Activated CD8-positive, alpha-beta memory T cell treated with anti-CD3 and anti-CD28 coated beads, Interleukin-2, amount 50 U/mL, for 4 hours (primary cell): ENCODE measurements around the gene FBXL4.
A peak's percentile ranks its signal among the peaks of the same experiment; 100 is the strongest.

Experiments used
- DNase-seq: peaks from one replicate; pipeline ENCODE4 v3.0.0-alpha.2; 2020

FBXL4 gene

DNA sequence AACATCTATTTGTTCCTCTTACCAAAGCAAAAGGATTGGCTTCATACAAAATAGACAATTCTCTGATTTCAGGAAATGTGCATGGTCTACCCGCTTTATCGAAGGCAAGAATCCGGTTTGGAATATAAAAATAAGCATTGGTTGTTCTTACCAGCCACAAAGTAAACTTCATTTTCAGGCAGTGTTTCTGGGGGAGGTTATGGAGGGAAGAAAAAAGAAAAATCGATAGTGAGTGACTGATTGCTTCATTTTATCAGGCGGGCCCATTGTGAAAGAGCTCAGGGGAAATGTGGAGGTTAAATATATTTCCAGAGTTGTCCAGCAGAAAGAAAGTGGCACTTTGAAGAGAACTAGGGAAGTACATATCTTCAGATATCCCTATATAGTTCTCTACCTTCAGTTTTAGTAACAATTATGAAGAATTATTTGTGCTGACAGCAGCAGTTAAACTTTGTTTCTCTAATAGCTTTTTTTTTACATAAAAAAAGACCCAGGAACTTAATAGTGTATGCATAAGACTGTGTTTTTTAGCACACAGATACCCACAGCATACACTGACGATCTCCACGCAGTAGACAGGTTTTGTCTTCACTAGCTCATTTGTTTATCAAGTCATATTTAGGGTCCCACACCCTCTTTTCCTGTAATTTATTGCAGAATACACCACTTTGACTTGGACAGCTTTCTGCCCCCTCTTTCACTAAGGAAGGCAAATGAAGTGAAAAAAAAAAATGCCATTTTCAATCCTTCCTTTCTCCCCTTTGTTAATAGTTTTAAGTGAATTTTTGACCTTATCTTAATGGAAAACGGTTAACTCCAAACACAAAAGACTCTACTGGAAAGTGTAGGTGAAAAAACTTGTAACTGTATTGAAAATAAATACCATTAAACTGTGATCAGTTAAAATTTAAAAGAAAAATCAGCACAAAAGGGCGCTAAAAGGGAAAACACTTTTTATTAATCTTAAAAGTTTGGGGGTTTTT lies 110.5 kb downstream of the FBXL4 start:
- DNase-seq: no peak

DNA sequence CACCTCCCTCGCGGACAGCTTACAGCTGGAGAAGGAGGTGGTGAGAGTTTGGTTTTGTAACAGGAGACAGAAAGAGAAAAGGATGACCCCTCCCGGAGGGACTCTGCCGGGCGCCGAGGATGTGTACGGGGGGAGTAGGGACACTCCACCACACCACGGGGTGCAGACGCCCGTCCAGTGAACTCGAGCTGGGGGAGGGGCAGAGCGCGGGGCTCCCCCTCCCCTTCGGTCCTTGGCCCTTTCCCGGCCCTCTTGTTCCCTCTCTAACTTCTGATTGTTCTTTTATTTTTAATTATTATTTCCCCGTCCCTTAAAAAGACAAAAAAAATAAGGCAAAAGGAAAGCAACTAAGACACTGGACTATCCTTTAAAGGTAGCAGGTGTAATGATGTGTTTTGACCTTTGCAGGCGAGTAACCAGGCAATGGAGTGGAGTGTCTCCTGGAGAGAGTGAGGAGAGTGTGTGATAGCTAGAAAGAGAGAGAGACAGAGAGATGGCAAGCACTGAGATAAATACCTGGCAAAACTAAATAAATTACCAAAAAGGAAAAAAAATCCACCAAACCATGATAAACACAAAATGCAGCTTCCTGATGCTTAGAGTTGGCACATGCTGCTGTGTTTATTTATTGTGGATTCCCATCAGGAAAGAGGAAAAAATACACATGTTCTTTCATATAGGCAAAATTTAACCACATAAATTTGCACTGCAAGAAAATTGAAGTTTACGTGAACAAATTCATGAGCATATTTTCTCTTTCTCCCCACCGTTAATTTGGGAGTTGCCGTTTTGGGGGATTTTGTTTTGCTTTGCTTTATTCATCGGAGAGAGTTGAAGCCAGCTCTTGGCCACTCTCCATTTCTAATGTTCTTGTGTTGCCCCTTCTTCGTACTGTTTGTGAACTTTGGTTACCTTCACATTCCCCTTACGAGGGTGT lies 111.5 kb downstream of the FBXL4 start:
- no peak for DNase-seq

DNA sequence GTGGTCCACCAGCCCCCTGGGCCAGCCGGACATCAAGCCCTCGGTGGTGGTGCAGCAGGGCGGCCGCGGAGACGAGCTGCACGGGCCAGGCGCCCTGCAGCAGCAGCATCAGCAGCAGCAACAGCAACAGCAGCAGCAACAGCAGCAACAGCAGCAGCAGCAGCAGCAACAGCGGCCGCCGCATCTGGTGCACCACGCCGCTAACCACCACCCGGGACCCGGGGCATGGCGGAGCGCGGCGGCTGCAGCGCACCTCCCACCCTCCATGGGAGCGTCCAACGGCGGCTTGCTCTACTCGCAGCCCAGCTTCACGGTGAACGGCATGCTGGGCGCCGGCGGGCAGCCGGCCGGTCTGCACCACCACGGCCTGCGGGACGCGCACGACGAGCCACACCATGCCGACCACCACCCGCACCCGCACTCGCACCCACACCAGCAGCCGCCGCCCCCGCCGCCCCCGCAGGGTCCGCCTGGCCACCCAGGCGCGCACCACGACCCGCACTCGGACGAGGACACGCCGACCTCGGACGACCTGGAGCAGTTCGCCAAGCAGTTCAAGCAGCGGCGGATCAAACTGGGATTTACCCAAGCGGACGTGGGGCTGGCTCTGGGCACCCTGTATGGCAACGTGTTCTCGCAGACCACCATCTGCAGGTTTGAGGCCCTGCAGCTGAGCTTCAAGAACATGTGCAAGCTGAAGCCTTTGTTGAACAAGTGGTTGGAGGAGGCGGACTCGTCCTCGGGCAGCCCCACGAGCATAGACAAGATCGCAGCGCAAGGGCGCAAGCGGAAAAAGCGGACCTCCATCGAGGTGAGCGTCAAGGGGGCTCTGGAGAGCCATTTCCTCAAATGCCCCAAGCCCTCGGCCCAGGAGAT lies 112.4 kb downstream of the FBXL4 start:
- DNase-seq: no peak

DNA sequence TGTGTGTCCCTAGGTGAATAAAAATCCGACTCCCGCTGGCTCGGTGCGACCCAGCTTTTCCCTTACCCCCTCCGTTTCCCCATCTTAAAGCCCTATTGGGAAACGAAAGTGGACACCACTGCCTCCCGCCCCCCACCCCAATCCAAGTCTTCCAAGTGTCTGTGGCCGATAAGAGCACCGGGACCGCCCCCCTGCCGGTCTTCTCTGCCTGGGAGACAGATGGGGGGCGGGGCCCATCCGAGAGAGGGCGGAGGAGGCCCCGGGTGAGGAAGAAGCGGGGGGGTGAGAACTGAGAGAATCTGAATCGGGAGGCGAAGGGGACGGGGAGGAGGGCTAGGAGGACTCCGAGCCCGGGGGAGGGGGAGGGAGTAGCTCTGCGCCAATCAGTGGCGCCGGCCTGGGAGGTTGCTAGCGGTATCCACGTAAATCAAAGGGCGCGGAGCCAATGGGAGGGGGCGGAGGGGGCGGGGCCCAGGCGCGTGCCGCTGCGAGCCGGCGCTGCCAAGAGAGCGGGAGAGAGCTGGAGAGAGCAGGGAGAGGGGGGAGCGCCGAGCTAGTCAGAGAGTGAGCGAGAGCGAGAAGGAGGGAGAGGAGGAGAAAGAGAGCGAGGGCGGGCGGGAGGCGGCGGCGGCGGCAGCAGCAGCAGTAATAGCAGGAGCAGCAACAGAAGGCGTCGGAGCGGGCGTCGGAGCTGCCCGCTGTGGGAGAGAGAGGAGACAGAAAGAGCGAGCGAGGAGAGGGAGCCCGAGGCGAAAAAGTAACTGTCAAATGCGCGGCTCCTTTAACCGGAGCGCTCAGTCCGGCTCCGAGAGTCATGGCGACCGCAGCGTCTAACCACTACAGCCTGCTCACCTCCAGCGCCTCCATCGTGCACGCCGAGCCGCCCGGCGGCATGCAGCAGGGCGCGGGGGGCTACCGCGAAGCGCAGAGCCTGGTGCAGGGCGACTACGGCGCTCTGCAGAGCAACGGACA lies 113.4 kb downstream of the FBXL4 start, which contains the start of gene POU3F2:
Gene POU3F2 (plus strand): TSS at position 515 of the 972 bp plus-strand sequence. CDS start 300 bp downstream, at position 815.
- peak; percentile 62 for DNase-seq

GRCh38 chr6:98833307-98834059 lies 114.3 kb downstream of the FBXL4 start:
- no peak for DNase-seq

DNA sequence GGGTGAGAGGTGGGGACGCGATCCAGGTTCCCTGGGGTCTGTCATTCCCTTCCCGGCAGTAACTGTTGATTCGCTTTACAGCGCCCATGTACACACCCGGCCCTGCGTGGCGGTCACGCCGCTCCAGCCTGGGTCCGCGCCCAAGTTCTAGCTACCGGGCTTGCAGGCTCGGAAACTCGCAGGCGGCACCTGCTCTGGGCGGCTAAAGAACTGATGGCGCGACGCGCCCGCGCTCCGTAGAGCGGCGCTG lies 114.8 kb downstream of the FBXL4 start:
- no peak for DNase-seq

DNA sequence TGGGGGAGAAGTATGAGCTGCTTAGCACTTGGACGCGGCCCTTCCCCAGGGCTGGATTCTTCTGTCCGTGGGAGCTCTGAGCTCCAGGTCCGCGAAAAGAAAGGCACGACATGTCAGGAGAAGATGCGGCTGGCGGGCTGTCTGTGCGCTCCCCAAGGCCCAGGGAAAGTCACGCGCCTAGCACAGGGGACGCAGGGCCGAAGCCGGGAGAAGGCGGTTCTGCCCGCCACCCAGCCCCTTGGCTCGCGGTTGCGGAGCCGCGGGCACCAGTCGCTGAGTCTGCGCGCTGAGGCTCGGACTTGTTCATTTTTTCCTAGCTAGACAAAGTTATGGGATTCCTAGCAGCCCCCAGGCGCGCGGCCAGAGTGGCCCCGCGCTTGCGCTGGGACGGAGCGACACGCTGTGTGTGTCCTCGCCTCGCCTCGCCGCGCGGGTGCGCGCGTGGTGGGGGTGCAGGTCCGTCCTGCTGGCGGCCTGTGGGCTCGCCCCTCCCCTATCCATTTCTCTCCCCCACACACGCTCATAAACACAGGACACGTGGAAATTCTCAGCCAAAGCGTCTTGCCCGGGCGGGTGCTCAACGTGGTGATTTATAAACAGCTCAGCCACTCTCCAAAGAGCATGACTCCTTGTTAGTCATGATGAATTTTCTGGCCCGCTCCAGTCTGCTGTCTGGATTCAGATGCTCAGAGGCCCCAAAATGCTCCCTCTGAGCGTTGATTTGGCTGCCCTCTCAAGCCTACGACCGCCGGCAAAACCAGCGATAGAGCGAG lies 115.3 kb downstream of the FBXL4 start:
- DNase-seq: no peak

DNA sequence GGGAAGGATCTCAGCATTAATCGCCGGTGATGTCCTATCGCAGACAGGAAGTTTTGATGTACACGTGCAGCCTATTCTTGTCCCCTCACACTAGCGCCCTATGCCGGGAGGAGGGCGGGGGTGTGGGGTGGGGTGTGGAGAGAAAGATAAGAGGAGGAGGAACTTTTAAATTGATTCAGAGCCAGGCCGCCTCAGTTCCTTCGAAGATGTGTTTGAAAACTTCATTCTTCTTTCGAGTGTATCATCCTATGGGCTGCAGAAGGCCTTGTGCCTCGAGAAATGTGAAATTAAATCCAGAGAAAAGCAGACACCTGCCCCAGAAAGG lies 115.8 kb downstream of the FBXL4 start:
- no peak for DNase-seq

DNA sequence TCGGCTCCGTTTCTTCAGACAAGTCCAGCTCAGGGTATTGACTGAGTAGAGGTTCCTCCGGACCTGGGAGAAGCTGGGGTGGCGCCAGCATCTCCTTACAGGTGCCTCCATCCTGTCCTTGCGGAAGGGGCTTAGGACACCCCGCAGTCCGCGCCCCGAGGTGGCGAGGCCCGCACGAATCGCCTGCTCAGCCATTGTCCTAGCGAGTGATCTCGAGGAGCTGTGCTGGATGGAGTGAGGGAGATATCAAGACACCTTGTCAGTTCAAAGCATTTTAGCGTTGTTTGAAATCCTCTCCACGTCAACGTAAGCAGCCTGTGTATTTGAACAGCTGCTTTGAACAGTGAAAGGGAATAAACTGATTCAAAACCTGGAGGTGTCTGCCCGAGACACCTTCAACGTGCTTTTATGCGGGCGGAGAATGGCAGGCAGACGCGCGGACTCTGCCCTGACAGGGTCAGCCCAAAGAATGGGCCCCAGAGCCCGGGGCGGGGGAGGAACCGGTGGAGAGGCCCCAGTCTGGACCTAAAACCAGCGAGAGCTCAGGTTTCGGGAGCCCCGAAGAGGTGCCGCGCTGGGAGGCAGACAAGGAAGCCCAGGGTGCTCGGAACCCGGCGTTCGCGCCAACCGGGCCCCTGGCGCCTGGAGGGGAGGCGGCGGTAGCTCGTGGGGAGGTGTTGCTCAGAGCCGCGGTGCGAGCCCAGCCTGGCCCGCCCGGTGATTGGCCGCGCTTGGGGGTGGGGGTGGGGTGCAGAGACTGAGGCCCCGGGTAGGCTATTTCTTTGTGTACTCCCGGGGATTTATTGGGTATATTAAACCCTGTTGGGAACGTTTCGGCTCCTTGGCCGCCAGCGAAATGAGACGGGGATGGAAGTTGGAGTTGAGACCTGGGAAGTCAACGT lies 116.4 kb downstream of the FBXL4 start:
- DNase-seq: no peak

- DNase-seq: no peak
These were observed 117.6 kb downstream of the FBXL4 start for GRCh38 chr6:98830146-98830545.

- DNase-seq: no peak
These were observed 118.8 kb downstream of the FBXL4 start for GRCh38 chr6:98828941-98829411.

GRCh38 chr6:98828211-98828788 lies 119.4 kb downstream of the FBXL4 start:
- no peak for DNase-seq

DNA sequence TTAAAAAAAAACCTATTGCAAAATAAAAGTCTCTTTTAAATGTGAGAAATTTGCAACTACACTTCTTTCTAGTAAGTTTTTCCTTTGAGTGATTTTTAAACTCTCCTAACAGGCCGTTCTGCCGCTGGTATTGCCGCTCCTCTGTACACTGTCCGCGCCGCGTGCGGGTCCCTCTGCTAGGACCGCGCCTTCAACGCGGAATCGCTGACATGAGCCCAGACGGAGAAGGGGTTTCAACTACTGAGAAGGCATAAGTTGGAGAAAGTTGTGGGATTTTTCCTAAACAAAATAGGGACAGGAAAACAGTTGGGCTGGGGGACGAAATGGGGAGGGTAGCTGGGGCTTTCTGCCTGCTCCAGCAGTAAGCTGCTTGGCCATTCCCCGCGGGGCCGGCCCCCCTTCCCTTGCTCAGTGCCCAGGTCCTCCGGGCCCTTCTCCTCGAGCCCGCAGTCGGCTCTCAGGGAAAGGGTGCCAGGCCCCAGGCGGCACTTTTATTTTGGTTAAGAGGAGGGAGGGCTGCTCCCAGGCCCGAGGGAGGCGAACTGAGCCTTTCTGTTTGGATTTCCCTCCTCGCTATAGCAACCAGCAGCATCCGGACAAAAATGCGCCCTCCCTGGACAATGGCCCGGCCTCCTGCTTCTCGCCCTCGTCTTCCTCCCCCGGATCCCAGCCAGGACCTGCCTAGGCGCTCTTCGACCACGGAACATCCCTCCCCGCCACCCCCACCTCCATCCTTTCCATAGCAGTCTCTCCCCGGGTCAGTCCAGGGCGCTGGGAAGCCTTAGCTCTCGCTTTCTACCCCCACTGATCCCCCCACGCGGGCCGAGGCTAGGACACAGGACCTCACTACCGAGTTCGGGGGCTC lies 120.2 kb downstream of the FBXL4 start:
- no peak for DNase-seq

- no peak for DNase-seq
These were observed 122.0 kb downstream of the FBXL4 start for GRCh38 chr6:98825600-98826230.

- DNase-seq: no peak
These were observed 122.7 kb downstream of the FBXL4 start for GRCh38 chr6:98824902-98825599.
